GM18870 (cell line): ENCODE measurements around the gene NECAB2.

ENCODE experiments used
- ATAC-seq: cut with Tn5 transposase; IDR thresholded peaks from one replicate; pipeline ENCODE4 v1.9.1; 2021; ENCODE audit warnings: moderate library complexity; ENCODE audit not compliant: unreplicated experiment

NECAB2 gene

GRCh38 chr16:84016477-84016876, 48.4 kb downstream of the NECAB2 start:
- no peak for ATAC-seq

DNA sequence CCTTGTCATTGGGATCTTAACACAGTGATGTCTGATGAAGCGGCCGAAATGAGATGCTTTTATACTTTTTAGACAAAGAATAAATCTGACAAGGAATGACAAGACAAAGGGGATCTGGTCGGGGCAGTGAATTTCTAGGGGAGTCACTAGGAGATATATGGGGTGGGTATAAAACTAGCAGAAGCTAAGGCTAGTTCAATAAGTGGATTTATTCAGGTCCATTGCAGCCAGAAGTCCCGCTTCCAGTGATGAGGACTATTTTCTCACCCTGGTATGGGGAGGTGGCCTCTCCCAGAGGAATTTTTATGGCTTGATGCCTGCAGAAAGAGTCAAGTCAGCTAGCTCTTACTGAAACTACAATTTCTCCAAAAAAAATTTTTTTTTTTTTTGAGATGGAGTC, 50.7 kb downstream of the NECAB2 start:
- no peak for ATAC-seq

- ATAC-seq, result no peak
Measured at GRCh38 chr16:84020353-84020752, 52.3 kb downstream of the NECAB2 start.

GRCh38 chr16:84021488-84021887, 53.4 kb downstream of the NECAB2 start:
- no peak for ATAC-seq

DNA sequence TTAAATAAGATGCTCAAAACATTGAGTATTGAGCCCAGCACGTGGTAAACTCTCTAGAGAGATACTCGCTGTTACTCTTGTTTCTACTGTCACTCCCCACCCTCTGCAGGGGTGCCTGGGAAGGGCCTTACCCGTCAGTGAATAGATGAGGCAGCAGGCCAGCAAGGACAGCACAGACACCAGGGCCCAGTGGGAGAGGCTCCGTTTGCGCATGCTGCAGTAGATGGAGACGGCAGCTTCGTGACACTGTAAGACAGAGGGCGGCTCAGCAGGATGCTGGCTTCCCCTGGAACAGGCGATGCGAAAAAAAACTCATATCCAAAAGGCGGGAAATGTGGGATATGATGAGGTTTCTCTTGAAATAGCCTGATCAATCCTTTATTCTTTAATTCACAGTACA, 54.6 kb downstream of the NECAB2 start:
- no peak for ATAC-seq

GRCh38 chr16:84024854-84025253, 56.8 kb downstream of the NECAB2 start:
- ATAC-seq, result no peak

DNA sequence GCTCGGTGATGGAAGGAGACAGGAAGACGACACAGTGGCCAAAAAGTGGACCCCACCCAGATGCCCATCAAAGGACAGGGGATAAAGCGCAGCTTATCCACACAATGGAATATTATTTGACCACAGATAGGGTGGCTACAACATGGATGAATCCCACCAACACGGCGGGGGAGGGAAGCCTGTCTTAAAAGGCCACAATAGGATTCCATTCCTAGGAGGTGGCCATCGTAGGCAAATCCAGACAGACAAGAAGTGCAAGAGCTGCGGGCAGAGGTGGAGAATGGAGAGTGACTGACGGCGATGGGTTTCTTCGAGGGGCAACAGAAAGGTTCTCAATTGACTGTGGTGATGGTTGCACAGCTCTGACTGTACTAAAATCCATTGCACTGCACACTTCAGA, 58.6 kb downstream of the NECAB2 start:
- no peak for ATAC-seq

GRCh38 chr16:84027625-84028024, 59.6 kb downstream of the NECAB2 start:
- no peak for ATAC-seq

DNA sequence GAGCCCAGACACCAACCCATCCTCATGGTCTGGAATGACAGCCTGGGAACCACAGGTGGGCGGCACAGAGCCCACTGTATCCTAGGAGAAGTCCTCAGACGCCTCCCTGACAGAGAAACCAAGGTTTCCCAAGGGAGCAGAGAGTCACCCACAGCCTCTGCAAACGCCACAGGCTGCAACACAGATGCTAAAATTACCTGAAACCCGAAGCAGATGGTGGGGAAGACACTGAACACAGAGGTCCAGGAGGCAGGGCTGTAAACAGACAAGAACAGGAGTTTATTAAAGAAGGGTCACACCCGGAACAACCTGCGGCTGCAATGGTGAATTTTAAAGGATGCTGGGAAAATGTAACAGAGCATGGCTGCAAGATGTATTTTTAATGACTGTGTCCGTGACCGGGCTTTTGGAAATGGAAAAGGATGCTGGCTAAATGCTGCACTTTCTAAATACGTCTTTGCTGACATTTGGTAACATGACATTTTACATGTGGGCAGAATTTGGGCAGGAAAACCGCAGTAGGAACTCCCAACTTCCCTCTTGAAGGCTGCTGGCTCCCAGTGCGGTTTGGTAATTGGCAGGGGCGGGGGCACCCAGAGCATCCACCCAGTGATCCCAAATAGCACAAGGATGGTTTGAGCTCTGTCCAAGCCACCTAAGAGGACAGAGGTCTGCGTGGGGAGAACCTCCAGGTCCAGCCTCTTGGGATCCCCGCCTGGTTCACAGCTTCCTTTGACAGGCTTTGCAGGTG, 61.4 kb downstream of the NECAB2 start:
- ATAC-seq, result no peak

GRCh38 chr16:84031556-84031955, 63.5 kb downstream of the NECAB2 start:
- ATAC-seq, result no peak

DNA sequence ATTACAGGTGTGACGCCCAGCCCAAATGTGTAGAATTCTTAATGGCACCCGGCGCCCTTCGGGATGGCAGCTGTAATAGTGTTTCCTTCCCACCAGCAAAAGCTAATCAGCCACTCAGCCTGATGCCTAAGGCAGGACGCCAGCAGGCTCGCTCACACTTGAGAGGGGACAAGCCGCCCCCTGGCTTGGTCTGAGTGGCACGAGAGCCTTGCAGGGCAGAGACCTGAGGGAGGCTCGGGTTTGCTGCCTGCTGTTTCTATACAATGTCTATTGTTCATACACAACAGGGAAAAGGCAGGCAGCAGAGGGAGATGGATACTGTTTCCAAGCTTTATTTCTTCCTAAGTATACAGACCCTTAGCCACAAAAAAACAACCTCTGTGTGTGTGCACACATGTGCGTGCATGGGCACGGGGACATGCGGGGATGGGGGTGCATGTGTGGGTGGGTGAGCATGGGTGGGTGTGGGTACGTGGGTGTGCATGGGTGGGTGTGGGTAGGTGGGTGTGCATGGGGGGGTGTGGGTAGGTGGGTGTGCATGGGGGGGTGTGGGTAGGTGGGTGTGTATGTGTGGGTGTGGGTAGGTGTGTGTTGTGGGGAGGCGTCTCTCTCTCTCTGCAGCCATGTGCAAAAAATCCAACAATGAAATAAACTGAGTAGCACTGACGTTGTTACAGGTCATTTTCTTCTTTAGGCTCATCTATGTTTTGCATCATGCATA, 64.6 kb downstream of the NECAB2 start:
- no peak for ATAC-seq

DNA sequence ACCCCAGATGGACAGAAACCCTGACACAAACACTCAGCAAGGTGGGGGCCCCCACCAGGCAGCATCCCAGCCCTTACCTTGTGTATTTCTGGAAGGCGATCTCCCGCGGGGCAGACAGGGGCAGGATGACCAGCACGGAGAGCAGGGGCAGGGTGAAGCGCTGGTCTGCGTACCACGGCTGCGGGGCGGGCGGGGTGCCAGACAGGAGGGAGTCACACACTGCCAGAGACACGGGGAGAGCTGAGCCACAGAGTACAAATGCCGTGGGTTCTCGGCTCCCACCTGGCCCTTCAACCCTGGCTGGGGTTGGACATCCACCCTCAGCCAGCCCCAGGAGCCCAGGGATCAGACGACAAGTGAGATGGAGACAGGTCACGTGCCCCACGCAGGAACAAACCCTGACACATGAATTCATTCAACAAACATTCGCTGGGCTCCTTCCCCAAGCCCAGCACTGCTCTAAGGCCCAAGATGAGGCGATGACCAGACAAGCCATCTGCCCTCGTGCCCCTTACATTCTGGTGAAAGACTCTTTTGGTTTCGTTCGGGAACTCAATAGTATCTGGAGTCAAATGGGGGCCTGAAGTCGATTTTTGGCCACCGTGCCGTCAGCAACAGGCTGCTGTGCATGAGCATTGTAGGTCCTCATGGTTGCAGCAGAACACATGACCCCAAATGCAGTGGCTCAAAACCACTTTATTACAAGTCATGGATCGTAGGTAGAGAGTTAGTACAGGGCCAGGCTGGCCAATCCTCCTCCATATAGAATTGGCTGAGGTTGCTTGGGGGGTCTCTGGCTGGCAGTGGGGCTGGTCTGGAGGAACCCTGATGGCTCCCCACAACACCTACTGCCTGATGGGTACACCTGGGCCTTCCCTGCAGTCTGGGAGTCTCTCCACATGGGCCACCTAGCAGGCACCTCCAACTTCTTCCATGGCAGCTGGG, 65.5 kb downstream of the NECAB2 start:
- ATAC-seq, result no peak

- no peak for ATAC-seq
Measured at GRCh38 chr16:84034516-84034915, 66.5 kb downstream of the NECAB2 start.

- no peak for ATAC-seq
Measured at GRCh38 chr16:84036131-84036530, 68.1 kb downstream of the NECAB2 start.

DNA sequence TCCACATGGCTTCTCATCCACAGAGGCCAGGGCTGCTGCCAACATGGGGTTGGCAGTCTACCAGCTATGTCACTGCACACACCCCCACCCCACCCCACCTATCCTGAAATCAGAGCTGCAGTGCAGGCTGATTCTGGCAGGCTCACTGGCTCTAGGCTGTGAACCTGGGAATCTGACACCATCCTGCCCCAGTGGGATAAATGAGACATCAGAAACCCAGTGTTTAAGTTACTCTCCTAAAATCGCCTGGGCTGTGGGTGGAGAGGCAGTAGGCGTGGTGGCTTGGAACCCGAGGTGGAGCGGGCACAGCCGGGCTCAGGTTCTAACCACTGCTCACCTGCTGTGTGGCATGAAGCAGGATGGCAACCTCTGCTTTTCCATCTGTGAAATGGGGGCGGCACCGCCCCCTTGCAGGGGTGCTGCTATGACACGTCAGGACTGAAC, 69.0 kb downstream of the NECAB2 start:
- no peak for ATAC-seq

GRCh38 chr16:84038469-84038868, 70.4 kb downstream of the NECAB2 start:
- ATAC-seq, result no peak

DNA sequence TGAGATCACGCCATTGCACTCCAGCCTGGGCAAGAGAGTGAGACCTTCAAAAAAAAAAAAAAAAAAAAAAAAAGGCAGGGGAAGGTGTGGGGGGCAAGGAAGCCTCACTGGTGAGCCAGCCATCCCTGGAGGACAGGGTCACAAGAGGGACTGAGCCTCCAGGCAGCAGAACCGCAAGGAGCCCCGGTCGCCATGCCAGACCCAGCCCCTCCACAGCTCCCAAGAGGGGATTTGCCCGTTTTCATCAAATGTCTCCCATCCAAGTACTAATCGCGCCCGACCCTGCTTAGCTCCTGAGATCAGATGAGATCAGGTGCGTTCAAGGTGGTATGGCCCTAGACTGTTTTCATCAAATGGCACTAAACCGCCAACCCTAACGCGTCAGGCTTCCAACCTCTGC, 71.7 kb downstream of the NECAB2 start:
- no peak for ATAC-seq

GRCh38 chr16:84040226-84040822, 72.3 kb downstream of the NECAB2 start:
- no peak for ATAC-seq

DNA sequence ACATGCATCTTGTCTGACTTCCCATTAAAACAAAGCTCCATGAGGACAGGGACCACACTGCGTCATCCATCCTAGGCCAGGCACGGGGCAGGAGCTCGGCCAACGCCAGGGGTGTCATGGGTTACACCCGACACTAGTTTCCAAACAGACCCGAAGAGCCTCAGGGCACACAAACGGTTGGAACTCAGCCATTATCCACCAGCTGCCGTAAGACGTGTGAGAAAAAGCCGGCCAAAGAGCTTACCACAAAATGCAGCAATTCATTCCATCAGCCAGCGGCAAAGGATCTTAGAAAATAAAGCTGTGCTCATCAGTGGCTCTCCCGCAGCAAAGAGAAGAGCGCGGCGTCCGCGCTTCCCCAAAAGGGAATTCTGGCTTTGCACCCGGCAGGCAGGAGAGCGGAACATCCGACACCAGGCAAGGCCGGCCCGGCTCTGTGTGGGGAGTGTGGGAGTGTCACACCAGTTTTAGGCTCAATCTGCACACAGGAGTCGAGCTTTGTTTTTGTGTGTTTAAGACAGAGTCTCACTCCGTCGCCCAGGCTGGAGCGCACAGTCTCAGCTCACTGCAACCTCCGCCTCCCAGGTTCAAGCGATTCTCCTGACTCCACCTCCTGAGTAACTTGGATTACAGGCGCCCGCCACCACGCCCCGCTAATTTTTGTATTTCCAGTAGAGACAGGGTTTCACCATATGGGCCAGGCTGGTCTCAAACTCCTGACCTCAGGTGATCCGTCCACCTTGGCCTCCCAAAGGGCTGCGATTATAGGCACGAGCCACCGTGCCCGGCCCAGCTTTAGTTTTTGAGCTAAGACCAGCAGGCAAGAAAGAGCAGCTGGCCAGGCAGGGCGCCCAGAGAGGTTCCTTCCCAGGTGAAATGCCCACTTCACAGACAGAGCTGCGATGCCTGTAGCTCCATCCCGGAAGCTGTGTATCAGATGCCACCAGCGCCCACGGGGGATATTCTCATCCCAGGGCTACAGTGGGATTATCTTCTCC, 73.1 kb downstream of the NECAB2 start:
- no peak for ATAC-seq

GRCh38 chr16:84041881-84042280, 73.8 kb downstream of the NECAB2 start:
- ATAC-seq, result no peak
